HG03457 (cell line): ENCODE results near the gene CRADD.

Source experiments
- ATAC-seq: cut with Tn5 transposase; IDR thresholded peaks from one replicate; pipeline ENCODE4 v1.9.1; 2021; ENCODE audit warnings: moderate number of reproducible peaks; ENCODE audit not compliant: unreplicated experiment

The CRADD gene

GRCh38 chr12:93670104-93670503, 7.1 kb upstream of the CRADD start:
- ATAC-seq, result no peak

DNA sequence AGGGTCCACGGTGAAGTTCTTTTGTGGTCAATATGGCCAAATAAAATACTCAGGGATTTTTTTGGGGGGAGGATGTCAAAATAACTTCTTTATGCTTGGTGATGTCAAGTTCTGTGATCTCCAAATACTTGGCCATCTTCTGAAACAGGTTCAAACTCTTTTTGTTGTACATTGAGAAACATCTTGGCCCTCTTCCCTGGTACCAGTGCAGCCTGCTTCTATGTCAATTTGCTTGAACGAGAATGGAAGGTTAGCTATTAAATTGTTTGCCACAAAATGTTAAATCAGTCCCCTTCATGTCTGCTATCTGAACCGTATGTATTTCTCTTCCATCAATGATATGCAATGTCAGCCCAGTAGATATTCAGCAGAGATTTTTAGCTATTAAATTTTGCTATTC, 6.1 kb upstream of the CRADD start:
- no peak for ATAC-seq

DNA sequence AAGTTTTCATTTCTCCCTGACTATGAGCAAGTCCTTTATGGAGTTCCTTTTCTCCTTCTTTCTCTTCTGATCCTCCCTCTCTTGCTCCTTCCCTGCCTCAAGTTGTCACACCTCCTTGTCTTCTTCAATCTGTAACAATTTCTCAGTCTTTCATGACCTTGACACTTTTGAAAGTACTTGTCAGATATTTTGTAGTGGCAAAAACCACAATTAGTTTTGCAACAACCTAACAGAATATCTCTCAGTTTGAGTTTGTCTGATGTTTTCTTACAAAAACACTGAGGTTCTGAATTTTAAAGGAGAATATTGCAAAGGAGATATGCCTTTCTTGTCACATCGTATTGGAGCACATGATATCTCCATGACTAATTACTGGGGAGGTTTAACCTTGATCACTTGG, 4.1 kb upstream of the CRADD start:
- ATAC-seq, result no peak

DNA sequence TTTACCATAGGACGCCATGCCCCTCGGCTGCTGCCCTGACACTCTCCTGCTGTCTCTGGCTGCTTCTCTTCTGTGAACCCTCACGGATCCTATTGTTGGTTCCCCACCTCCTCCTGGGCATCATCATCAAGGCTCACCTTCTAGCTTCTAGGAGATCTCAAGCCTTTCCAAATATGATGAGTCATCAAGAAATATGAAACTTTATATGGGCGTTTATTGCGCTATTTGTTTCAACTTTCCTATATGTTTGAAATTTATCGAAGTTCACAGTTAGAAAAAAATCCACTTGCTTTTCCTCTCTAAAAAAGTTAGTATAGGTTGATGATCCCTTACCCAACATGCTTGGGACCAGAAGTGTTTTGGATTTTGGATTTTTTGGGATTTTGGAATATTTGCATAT, 2.8 kb upstream of the CRADD start:
- ATAC-seq, result no peak

DNA sequence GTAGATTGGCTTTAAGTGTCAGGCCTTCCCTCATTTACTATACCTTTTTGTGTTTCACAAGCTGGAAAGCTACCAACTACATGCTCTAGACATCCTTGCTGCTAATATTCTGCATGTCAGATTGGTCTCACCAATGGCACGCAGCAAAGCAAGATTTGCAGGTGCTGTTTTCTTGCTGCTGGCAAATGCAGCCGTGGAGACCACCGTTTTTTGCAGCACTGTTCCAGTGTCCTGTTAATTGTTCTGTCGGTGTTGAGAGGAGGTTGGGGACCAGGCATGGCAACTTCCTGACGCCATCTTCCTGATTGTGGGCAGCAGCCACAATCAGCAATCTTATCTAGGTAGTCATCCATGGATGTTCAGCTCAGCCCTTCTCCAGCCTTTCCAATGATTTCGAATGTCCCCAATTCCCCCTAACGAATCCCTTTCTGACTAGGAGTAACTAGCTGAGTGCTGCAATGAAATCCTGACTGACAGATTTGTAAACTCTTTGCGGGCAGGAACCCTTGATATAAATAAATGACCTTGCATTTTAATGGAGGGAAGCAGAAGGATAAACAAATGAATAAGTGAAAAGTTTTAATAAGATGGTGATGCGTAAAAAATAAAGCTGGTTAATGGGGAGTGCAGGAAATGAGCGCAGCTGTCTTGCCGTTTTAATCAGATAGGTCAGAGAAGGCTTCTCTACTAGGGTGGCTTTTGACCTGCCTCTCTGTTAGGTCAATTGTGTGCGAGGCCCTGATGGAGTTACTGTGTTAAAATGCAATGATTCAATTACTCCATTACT, 574 bp upstream of the CRADD start:
- ATAC-seq, result no peak

GRCh38 chr12:93678779-93679178, 1.6 kb downstream of the CRADD start:
- no peak for ATAC-seq

GRCh38 chr12:93679308-93679925, 2.2 kb downstream of the CRADD start:
- ATAC-seq, result no peak

DNA sequence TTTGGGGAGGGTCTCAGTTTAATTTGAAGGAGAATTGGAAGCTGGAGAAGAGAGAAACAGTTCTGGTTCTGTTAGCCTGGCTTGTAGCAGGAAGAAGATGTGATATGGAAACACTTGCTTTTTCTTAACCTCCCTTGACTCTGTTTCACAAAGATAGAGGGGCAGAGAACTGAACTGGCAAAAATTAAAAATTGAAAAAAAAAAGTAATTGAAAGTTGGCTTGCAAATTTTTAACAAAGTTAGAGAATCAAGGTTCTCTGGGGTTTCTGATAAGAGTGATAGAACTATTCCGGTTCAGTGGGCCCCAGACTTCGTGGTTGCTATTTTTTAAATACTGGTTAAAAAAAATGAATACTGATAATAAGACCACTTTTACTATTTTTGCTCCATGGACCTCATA, 2.8 kb downstream of the CRADD start:
- no peak for ATAC-seq

GRCh38 chr12:93682846-93683261, 5.7 kb downstream of the CRADD start:
- ATAC-seq, result no peak

DNA sequence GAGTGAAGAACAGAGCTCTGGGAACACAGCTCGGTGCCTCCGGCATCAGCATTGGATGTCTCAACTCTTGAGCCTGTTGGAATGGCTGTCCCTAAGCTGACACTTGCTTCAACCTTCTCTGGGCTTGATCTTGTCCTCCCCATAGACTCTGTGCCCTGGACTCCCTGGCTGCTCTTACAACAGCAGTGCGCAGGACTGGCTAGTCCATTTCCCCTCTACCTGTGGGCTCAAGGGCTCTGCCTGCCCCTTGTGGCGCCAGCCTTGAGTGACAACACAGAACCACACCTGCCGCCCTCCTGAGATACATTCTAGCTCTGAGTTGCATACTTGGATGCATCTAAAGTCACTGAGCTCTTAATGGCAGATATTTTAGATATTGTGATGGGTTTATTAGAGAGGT, 6.2 kb downstream of the CRADD start:
- no peak for ATAC-seq

DNA sequence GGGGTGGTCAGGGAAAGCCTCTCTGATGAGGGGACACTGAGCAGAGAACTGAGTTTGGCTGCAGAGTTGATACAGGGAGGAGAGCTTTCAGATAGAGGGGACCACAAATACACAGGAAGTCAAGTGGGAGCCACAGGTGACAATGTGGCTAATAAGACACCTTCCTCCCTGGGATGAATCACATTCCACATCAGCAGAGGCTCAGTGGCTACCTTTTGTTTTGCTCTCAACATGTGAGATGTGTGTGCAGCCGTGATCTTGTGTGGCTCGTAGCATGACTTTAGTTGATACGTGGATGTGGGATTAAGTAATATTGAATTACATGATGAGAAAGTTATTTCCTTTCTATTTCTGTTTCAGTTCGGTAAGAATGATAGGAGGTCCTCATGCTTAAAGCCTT, 7.5 kb downstream of the CRADD start:
- no peak for ATAC-seq

DNA sequence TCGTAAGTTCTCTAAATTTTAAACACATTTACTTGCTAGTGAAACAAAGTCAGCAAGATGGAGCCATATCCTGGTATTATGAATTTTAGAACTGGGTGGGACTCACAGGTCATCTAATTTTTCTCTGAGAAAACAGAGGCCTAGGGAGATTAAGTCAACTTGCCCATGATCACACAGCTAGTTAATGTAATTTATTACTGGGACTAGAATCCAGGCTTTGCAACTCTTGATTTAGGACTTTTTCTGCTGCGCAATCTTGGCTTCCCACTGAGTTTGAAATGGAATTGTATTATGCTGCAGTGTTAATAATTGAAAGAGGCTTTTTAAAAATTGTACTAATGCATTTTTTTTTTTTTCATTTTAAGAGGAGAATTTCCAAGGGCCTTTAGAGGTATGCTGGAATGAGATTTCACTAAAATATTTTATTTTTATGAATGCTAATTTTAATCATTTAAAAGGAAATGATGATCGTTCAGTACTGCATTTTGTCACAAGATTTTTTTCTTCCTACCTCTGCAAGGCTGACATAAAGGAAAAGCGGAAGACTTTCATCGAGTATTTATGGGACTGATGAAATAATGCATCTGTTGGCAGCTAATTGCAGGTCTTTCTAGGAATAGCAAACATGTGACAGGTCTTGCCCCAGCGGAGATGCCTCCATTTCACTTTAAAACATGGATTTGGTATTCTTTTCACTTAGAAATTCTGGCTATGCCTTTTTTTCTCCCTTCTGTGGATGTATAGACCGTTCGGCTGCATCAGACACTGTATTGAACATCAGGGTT, 9.6 kb downstream of the CRADD start:
- no peak for ATAC-seq

GRCh38 chr12:93689076-93689834, 12.1 kb downstream of the CRADD start:
- no peak for ATAC-seq

- ATAC-seq, result no peak
Observed at GRCh38 chr12:93696462-93696861, 19.3 kb downstream of the CRADD start.

GRCh38 chr12:93698307-93699092, 21.3 kb downstream of the CRADD start:
- ATAC-seq, result no peak

DNA sequence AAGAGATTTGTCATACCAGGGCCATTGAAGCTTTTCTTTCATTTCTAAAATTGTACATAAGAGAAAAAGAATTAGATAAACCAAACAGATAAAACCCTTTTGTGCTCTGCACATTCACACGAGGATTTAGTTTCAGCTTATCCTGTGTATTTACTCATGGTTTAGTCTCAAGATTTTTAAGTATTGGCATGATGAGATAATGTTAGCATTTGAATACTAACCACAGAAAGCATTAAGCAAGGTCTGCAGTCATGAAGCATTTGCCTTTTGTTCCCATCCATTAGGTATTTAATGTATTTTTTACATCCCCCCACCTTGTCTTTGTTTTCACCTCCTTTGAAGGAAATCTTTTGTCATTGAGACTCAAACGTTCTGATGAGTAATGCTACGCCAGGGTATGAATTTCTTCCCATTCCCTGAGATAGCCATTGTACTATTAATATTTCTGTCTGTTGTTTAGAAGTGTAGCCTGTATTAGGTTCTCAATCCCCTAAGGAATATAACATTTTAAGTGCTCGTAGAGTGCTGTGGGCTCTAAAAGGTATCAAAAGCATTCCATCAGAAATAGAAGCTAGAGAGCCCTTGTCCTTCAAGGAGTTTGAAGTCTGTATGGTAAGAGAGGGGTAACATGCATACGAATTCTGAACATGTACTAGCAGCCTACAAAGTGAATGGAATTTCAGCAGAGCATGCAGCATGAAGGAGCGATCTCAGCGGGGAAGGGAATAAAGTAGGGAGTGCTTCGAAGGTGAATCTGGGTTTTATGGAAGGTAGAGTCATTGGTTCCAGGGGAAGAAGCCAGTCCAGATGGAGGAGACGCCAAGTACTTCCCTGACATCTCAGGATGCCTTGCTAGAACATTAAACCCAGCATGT, 22.3 kb downstream of the CRADD start:
- no peak for ATAC-seq

DNA sequence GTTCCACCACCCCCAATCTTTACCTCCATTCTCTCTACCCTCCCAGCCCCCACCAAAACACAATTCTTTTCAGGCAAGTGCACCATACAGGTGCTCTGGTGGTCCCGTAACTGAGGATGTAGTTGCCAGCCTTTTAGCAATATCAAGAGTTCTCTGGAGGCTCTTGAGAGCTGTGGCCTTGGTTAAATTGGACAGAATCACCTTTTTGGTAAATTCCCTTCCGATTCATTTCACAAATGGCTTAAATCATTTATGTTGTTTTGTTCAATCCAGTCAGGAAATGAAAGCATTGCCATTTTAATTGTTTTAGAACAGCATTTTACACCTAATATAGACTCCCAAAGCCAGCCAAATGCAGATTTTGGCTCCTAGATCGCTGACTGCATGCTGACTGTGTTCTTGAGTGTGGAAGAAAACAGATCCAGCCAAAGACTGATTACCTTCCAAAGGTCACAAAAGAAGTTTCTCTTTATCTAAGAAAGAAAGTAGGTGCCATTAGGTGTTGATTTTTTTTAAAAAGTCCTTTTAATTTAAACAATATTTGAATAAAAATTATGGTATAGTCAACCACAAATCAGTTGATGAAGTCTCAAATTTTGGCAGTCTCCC, 25.6 kb downstream of the CRADD start:
- no peak for ATAC-seq

DNA sequence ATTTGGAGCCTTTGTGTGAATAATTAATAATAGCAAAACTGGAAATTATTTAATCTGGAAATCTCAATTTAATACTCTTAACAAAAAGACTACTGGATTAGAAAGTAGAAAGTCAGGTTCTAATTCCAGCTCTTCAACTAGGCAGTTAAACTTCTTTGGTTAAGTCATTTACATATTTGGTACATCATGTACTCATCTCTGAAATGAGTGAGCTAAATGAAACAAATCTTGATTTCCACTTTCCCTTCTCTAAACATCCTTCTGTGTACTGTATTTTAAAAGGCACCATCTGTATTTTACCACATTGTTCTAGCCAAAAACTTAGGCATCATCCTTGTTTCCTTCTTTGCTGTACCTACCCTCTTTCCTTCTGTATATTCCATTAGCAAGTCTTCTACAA, 26.9 kb downstream of the CRADD start:
- ATAC-seq, result no peak

GRCh38 chr12:93704625-93705024, 27.4 kb downstream of the CRADD start:
- ATAC-seq, result no peak
